Frontal cortex (tissue), 4 donors: Measurements from ENCODE around the gene AFF2. TPM values are rescaled to one million over a fixed set of nuclear protein-coding genes. Genes with fewer than 3 reads are reported as not detected.

Experiments used
- DNase-seq, 2 donors: peaks; one replicate each; pipeline ENCODE4 v3.0.0; 2012; ENCODE audit warnings: low spot score in 2 of 2
- FAIRE-seq: peaks from 2 replicates; lab custom pipeline; 2012; peaks lifted over from hg19 to GRCh38; lab: Jason Lieb, UNC
- total RNA-seq: library from RNA; depleted of rRNA; stranded (reverse); fragments of >200 nt; gene quantifications from one replicate; pipeline ENCODE4 v1.2.3, GENCODE V29; 2014
- donor health status: control.
- donor health status: control.
- donor health status: control.

Gene AFF2
- total RNA-seq, 1 donor from 2014 or later, result 313 TPM

DNA sequence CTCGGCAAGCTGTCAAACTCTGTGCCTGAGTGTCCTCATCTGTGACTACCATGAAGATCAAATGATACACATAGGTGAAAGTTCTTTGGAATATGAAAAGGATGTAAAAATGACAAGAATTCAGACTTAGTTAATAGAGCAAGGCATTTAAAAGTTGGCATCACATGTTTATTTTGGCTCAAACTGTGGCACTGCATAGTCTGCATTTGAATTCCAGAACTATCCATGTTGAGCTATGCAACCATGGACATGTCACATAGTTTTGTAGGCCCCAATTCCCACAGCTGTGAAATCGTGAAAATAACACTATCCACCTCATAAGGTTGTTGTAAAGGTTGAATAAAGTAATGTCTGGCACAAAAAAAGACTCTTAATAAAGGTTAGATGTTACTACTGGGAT, 33.9 kb downstream of the AFF2 start:
- DNase-seq, result no peak
- FAIRE-seq, result no peak

GRCh38 chrX:148535639-148536038, 35.2 kb downstream of the AFF2 start:
- no peak for FAIRE-seq
- DNase-seq, result no peak

DNA sequence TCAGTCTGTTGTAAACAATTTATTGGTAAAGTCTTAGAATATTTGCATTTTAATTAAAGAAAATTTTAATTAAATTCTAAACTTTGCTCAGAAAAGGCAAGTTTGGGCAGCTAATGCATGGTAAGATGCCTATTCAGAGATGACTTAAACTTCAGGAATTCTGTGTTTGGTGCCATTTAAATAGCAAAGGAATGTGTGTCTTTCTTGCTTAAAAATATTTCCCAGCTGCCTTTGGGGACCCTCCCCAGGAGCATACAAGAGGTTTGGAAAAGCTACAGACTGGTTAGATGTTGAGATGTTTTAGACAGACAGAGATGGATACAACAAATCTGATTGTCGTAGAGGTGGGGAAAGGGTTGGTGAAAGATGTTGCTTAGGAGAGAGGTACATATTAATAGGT, 36.5 kb downstream of the AFF2 start:
- DNase-seq, result no peak

GRCh38 chrX:148537556-148538182, 37.3 kb downstream of the AFF2 start:
- DNase-seq (no peak), FAIRE-seq (no peak)

More for the DNA sequence above, 36.5 kb downstream of the AFF2 start:
- FAIRE-seq, result no peak

- no peak for DNase-seq
- FAIRE-seq, result no peak
These were observed 38.2 kb downstream of the AFF2 start for GRCh38 chrX:148538582-148538981.

- no peak for FAIRE-seq
- DNase-seq, result no peak
These were observed 39.7 kb downstream of the AFF2 start for GRCh38 chrX:148540114-148540513.

- DNase-seq (no peak), FAIRE-seq (no peak)
These were observed 40.5 kb downstream of the AFF2 start for GRCh38 chrX:148540671-148541583.

DNA sequence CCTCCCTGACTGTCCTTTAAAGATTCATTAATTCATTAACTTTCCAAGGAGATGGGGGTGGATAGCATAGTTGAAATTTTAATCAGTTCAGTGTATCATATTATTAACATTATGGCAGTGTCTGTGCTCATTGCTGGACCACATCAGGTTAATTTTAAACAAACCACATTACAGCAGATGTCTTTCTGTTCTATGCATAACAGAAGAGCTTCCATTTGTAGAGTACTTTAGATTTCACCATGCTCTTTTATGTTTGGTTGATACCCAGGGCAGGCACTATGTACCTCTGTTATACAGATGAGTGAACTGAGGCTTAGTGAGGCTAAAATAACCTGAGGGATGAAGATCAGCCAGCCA, 41.1 kb downstream of the AFF2 start:
- FAIRE-seq (no peak), DNase-seq (no peak)

DNA sequence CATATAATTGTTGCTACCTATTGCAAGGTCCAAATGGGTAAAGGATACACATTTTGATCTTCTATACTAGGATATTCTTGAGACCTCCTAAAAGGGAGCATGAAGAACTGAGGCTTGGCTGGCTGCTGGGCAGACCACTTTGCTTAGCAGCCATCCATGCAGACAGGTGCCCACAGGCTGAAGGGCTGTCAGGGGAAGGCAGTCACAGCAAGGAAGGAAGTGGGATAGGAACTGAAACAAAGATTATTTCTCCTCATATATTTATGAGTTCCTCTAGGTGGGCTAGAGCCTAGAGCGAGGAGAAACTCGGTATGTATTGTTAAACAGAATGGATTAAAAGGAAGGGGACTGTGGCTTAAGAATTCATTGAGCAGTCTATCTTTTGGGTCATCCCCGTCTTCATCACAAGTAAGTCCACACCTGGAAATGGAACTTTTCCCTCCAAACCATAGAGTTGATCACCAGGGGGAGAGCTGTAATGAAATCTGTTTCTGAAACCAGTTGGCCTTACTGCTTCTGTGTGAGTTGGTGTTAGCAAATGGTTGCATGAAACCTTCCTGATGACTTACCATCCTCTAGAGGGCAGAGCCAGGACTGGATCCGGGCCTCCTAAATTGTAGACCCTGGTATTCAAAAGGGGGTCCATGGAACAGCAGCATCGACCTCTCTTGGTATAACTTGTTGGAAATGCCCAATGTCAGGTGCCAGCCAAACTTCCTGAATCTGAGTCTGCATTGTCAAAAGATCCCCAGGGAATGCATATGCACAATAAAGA, 42.3 kb downstream of the AFF2 start:
- FAIRE-seq (no peak), DNase-seq (no peak)

DNA sequence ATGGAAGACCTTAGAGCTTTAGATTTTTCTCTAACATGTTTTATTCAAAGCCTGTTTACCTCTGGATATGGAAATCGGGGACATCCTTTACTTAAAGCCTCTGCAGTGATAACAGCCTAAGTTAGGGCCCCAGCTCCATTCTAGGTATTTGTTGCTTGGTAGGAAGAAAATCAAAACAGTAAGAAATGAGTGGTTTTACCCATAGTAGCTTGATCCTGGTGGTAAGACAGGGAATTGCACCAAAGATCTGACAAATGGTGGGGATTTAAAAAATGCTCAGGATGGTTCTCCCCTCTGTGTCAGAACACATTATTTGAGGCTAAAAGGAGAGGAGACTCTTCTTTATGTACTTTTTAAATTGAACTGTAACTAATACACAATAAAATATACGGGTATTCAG, 52.4 kb downstream of the AFF2 start:
- no peak for FAIRE-seq
- no peak for DNase-seq

- no peak for FAIRE-seq
- DNase-seq, result no peak
These were observed 54.7 kb downstream of the AFF2 start for GRCh38 chrX:148555101-148555500.

GRCh38 chrX:148555571-148556243, 55.3 kb downstream of the AFF2 start:
- no peak for DNase-seq
- no peak for FAIRE-seq

DNA sequence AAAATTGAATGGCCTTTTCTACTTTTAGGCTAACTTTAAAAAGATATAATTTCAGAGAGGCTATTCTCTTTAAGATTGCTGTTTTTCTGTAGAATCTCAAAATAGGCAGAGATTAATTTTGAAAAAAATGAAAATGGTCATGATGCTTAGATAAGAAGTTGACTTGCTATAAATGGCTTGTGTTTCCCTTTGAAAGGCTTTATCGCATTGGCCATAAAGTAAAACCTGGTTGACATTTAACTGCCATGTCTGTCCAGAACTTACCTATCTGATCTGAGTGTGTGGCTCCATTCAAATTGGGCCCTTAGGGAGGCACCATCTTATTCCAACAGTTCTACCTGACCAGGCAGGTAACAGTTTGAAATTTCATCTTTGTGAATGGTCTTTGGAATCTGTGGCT, 56.1 kb downstream of the AFF2 start:
- no peak for FAIRE-seq
- DNase-seq, result no peak

DNA sequence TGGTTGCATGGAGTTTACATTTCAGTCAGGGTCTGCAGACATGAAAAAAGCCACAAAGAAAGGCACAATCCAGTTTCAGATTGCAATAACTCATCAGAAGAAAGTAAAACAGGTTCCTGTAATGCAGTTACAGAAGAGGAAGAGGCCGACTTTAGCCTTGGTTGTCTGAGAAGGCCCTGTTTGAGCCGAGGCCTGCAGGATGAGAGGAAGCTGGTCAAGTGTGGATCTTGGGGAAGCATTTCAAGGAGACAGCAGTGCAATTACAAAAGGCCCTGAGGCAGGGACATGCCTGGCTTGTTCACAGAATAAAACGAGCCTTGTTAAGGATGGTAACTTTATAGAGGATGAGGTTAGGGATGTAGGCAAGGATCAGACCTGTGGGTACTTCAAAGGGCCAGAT, 62.4 kb downstream of the AFF2 start:
- no peak for FAIRE-seq
- no peak for DNase-seq

DNA sequence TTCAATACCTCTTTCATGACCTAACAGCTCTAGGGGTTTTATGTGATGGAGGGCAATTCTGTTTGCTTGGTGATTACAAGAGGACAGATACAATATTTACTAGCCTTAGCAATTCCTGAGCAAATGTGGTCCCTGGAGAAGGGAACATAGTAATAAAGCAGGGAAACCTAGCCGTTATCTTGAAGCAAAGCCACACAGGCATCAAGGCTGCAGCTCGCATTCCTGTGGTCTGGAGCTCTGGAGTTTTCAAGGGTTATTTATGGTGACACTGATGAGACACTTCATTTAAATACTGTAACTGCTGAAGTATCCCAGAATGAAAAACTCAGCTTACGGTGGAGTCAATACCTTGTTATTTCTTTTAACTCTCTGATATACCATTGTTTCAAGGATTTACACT, 66.8 kb downstream of the AFF2 start:
- no peak for DNase-seq
- no peak for FAIRE-seq

DNA sequence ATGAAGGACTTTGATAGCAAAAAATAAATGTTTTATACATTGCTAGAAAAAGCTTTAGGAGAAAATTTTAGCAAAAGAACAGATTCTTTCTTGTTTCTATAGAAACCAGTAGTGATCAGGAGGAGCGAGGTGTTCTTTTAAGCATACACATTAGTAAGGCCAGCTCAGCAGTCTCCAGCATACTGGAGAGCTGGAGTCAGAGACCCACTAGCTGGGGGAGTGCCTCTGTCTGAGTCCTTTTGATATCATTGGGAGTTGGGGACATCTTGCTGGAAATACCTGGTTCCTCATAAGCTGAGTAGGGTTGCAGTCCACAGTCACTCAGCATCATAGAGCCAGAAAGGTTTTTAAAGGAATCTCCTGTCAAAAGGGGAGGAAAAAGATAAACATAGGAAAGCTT, 67.4 kb downstream of the AFF2 start:
- DNase-seq, result no peak

DNA sequence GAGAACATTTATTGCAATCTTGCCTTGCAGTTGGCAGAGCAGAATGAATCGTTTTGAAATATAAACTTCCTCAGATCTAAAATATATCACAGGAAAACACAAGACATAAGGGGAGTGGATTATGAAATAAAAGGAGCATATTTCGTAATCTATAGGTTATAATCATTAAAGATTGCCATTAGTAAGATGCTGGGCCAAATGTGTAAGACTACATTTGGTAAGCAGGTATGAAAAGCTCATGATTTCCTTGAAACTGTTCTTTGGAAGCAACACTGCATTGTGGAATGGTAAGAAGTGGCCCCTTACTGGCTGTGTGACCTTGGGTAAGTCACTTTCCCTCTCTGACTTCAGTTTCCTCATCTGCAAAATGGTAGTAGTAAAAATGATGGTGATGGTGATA, 68.3 kb downstream of the AFF2 start:
- DNase-seq (no peak), FAIRE-seq (no peak)

More for the DNA sequence above, 67.4 kb downstream of the AFF2 start:
- no peak for FAIRE-seq

GRCh38 chrX:148572337-148572736, 71.9 kb downstream of the AFF2 start:
- DNase-seq, result no peak
- FAIRE-seq, result no peak

- DNase-seq (no peak), FAIRE-seq (no peak)
These were observed 72.7 kb downstream of the AFF2 start for GRCh38 chrX:148573119-148573518.

GRCh38 chrX:148574237-148574973, 74.0 kb downstream of the AFF2 start:
- DNase-seq (no peak), FAIRE-seq (no peak)
